HG03097 (cell line): ENCODE data around the gene SRGAP3.

Experiments used
- ATAC-seq: cut with Tn5 transposase; IDR thresholded peaks from one replicate; pipeline ENCODE4 v1.9.1; 2021; ENCODE audit not compliant: unreplicated experiment, low FRiP score

The SRGAP3 gene

GRCh38 chr3:9180764-9181117, 68.7 kb downstream of the SRGAP3 start:
- ATAC-seq, result peak; percentile 22

GRCh38 chr3:9179826-9180763, 69.4 kb downstream of the SRGAP3 start:
- ATAC-seq, result peak; percentile 71

- no peak for ATAC-seq
Observed at GRCh38 chr3:9178697-9179096, 70.7 kb downstream of the SRGAP3 start.

- ATAC-seq, result no peak
Observed at GRCh38 chr3:9175421-9175820, 74.0 kb downstream of the SRGAP3 start.

- ATAC-seq, result no peak
Observed at GRCh38 chr3:9173445-9173844, 76.0 kb downstream of the SRGAP3 start.

- no peak for ATAC-seq
Observed at GRCh38 chr3:9172851-9173321, 76.6 kb downstream of the SRGAP3 start.

GRCh38 chr3:9170851-9171160, 78.6 kb downstream of the SRGAP3 start:
- no peak for ATAC-seq

GRCh38 chr3:9169956-9170850, 79.2 kb downstream of the SRGAP3 start:
- no peak for ATAC-seq

- no peak for ATAC-seq
Observed at GRCh38 chr3:9169326-9169725, 80.1 kb downstream of the SRGAP3 start.

- ATAC-seq, result peak; percentile 93
Observed at GRCh38 chr3:9168241-9168741, 81.2 kb downstream of the SRGAP3 start.

- ATAC-seq, result no peak
Observed at GRCh38 chr3:9167222-9167621, 82.2 kb downstream of the SRGAP3 start.

- ATAC-seq, result no peak
Observed at GRCh38 chr3:9165421-9165820, 84.0 kb downstream of the SRGAP3 start.

GRCh38 chr3:9163289-9163688, 86.2 kb downstream of the SRGAP3 start:
- no peak for ATAC-seq

GRCh38 chr3:9161811-9162210, 87.6 kb downstream of the SRGAP3 start:
- ATAC-seq, result no peak

- ATAC-seq, result no peak
Observed at GRCh38 chr3:9161298-9161697, 88.1 kb downstream of the SRGAP3 start.

- no peak for ATAC-seq
Observed at GRCh38 chr3:9158865-9159630, 90.4 kb downstream of the SRGAP3 start.

- no peak for ATAC-seq
Observed at GRCh38 chr3:9157651-9158362, 91.6 kb downstream of the SRGAP3 start.

- ATAC-seq, result no peak
Observed at GRCh38 chr3:9156604-9157003, 92.8 kb downstream of the SRGAP3 start.

- ATAC-seq, result no peak
Observed at GRCh38 chr3:9155028-9155427, 94.4 kb downstream of the SRGAP3 start.
